Sigmoid colon (tissue), 4 donors: ENCODE measurements around the gene THAP12.

Source experiments
- EP300 ChIP-seq, 4 donors: sonication (generic); formaldehyde crosslinking; IDR thresholded peaks; one replicate each; pipeline ENCODE4 v1.6.1; 2017; ENCODE audit warnings: antibody characterized with exemption in 4 of 4
- POLR2A ChIP-seq, 2 donors: fragments of 450-650 bp; IDR thresholded peaks; one replicate each; pipeline ENCODE4 v1.6.1; 2016; ENCODE audit warnings: antibody characterized with exemption in 2 of 2, mild to moderate bottlenecking in 2 of 2, moderate library complexity in 2 of 2
- POLR2AphosphoS5 ChIP-seq, 4 donors: sonication (generic); formaldehyde crosslinking; IDR thresholded peaks; one replicate each; pipeline ENCODE4 v1.6.1; 2017; ENCODE audit warnings: antibody characterized with exemption in 4 of 4
- TF ChIP-seq, protein P1 (sequence below), 4 experiments: fragments of 450-650 bp in 3 of 4; fragments of 200-600 bp in 1 of 4; IDR thresholded peaks; one replicate each; pipeline ENCODE4 v1.5.1; 2016 to 2019; ENCODE audit warnings: antibody characterized with exemption in 4 of 4, mild to moderate bottlenecking in 3 of 4, moderate library complexity in 2 of 4

- TF ChIP-seq, protein P1, sequence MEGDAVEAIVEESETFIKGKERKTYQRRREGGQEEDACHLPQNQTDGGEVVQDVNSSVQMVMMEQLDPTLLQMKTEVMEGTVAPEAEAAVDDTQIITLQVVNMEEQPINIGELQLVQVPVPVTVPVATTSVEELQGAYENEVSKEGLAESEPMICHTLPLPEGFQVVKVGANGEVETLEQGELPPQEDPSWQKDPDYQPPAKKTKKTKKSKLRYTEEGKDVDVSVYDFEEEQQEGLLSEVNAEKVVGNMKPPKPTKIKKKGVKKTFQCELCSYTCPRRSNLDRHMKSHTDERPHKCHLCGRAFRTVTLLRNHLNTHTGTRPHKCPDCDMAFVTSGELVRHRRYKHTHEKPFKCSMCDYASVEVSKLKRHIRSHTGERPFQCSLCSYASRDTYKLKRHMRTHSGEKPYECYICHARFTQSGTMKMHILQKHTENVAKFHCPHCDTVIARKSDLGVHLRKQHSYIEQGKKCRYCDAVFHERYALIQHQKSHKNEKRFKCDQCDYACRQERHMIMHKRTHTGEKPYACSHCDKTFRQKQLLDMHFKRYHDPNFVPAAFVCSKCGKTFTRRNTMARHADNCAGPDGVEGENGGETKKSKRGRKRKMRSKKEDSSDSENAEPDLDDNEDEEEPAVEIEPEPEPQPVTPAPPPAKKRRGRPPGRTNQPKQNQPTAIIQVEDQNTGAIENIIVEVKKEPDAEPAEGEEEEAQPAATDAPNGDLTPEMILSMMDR (IDR thresholded peaks at IDR 0.05), result no peak
- TF ChIP-seq POLR2AphosphoS5 (IDR thresholded peaks at IDR 0.05) (no peak), EP300 (IDR thresholded peaks at IDR 0.05) (no peak), POLR2A (IDR thresholded peaks at IDR 0.05) (no peak)
Observed at GRCh38 chr11:76382209-76382608, 1.3 kb upstream of the THAP12 start.
